Measurements from ENCODE around the gene MB21D2.

Gene MB21D2

DNA sequence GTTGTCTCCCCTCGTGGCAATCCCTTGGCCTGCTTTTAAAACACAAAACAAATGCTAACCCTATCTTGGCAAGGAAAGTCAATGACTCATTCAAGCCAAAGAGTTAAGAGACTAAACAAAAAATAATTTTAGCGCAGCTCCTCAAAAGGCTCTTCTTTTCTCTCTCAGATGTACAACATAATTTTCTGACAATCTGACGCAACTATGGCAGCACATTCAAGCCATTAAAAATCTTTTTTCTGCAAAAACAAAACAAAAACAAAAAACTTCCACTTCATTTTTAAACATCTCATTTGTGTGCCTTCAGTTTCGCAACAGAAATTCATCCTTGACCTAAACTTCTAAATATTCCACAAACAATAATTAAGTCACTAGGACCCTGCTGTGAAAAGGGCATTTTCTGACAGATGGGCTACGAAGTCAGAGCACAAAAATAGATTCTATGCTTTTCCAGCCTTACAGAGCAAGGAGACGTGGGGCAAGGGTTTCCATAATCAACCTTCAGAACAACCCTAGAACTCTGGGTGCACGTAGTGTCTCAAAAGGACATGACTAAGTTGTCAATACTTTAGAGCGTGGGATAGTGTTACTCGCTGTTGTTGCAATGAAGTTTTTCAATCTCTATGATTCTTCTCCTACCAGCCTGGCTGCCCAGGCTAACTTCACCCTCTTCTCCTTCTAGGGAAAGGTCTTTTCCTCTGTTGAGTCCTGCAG lies 84.3 kb downstream of the MB21D2 start:
- DNase-seq (ENCODE audit: low read depth) = no peak

DNA sequence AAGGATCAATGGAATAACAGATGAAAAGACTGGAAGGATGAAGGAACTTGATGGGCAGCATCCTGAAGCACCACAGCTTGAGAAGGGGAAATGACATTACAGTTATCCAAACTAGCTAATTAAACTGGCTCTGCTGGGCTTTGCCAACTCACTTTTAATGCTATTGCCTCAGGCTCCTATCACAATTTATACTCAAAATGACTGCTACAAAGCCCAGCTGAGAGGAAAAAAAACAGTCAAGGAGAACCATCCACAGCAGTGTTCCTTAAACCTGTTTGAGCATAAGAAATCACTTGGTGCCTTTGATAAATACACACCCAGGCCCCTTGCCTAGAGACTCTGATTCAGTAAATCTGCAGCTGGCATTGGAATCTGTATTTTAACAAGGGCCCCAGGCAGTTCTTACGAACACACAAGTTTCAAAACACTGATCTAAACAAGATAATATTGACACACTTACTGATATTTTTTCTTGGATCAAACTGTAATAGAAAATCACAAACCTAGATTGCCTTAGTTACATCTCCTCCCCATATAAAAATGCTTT lies 85.8 kb downstream of the MB21D2 start:
- no peak for DNase-seq (ENCODE audit: low read depth)

DNA sequence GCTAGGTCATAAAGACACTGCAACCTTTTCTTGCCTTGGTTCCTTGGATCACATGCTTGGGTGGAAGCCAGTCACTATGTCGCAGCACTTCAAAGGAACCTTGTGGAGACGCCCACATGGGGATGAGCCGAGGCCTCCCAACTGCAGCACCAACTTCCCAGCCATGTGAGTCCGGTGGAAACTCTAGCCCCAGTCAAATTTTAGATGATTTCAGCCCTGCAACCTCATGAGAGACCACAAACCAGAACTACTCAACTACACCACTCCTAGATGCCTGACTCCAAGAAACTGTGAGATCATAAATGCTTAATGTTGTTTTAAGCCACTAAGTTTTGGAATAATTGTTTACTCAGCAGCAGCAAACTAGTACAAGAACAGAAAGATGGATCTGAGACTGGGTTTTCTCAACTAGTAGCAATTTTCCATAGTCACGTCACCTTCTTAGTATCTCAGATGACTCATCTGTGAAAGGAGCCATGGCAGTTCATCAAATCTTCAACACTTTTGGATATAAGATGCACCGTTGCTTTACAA lies 86.5 kb downstream of the MB21D2 start:
- DNase-seq (ENCODE audit: low read depth) = no peak

DNA sequence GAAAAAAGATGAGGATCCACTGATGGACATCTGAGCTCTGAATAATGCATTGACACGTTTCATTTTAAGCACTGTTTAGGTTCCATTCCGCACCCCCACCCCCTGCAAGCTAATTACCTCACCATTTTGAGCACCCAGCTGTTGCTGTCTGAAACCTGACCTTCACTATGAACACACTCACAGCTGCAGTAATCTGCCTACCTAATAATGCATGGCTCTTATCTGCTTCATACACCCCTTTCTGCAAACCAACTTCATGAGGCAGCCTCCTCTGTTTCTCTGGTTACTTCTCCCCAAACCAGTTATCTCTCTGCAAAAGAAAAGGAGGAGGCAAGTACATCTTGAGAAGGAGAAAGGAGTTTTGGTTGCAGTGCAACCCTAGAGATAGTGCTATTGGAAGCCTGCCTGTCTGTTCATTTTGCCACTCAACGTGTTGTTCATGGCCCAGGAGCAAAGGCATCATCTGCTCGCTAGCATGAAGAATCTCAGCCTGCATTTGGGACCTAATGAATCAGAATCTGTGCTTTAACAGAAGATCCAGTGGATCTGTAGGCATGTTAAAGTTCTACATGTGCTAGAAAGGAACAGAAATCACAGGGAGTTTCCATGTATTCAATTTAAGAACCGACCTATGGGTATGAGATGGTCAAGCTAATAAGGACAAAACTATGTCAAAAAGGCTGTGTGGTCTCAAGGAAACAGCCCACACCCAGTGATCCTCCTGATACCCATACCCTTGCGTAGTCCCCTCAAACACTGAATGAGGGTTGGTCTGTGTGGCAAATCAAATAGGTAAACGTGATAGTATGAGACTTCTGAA lies 87.2 kb downstream of the MB21D2 start:
- no peak for DNase-seq (ENCODE audit: low read depth)

DNA sequence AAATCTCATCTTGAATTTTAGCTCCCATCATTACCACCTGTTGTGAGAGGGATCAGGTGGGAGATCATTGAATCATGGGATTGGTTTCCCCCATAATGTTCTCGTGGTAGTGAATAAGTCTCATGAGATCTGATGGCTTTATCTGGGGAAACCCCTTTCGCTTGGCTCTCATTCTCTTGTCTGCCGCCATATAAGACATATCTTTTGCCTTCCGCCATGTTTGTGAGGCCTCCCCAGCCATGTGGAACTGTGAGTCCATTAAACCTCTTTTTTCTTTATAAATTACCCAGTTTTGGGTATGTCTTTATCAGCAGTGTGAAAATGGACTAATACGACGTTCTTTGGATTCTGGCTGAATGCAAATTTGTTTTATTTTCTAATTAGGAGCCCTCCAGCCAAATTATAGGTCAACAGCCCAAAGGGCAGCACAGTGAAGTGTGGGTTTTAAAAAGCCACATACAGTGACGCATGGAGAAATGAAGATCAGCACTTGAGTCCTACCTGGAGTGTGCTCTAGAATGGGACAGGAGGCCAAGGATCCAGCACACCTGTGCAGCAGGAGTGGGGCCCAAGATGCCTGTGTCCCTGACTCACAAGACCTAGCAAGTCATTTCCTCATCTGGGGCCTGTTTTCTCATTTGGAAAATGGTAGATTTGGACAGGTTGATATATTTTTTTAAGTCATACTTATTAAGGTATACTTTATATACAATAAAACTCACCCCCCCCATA lies 89.6 kb downstream of the MB21D2 start:
- DNase-seq (ENCODE audit: low read depth) = no peak

DNA sequence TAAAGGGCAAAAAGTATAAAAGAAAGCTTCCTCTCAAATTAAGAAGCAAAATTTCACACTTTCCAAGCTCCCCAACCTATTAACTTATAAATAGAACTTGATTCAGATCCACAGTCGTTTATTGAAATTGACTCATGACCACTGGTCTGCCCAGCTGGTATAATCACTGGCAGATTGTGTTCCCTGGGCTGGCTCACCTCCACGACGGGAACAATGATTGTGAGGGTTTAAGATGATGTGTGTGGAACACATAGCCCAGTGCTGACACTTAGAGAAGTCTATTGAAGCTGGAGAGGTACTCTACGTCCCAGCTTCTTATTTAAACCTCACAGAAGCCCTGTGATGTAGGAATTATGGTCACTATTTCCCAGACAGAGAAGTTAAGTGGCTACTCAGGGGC lies 90.4 kb downstream of the MB21D2 start:
- no peak for DNase-seq (ENCODE audit: low read depth)

DNA sequence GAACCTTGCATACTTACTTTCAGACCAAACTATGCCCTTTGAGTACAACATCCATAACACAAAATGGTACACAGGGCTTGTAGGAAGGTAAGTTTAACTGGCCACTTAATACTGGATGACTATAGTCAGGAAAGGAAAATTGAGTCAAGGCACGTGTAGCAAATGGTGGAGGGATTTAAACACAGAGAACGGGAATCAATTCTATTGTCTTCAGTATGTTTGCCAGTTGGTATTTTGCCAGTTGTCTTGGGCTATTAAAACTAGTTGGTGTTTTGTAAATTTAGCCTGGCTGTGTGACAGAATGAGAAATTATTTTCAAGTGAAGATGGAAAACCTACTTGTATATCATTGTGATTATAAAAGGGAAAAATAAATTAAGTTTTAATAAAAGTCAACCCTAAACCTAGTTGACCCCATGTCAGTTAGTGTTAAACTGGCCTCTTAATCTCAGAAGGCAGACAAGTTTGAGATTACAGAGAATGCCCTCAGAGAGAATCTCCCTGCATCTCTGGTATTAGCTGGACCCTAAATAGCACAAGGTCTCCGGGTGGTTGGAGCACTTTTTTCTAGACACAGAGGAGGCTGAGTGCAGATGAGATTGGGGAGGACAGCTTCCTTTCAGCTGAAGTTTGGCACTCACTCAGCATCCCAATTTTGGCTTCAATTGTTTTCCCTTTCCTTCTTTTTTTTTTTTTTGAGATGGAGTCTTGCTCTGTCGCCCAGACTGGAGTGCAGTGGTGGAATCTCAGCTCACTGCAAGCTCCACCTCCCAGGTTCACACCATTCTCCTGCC lies 91.2 kb downstream of the MB21D2 start:
- no peak for DNase-seq (ENCODE audit: low read depth)

DNA sequence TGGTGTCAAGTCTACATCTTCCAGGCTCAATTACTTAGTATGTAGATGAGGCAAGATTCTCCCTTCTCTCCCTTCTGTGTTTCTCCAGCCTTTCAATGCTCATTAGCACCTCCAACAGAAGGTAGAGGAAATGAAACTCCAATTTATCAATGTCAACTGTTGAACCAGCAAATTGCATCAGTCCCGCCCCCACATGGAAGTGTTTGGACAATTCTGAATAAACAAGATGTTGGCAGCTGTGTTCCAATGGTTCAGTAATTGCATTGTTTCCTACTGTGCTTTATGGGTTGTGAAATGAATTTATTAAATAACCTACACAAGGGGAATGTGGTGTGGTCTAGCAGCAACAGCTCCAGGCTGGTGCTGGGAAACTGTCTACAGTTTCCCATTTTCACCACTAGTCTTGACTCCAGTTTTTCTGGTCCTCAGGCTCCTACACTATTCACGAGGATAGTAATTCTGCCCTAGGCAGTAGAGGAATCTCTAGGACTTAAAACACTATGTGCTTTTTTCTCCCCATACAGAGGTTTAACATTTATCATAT lies 91.9 kb downstream of the MB21D2 start:
- DNase-seq (ENCODE audit: low read depth) = no peak

DNA sequence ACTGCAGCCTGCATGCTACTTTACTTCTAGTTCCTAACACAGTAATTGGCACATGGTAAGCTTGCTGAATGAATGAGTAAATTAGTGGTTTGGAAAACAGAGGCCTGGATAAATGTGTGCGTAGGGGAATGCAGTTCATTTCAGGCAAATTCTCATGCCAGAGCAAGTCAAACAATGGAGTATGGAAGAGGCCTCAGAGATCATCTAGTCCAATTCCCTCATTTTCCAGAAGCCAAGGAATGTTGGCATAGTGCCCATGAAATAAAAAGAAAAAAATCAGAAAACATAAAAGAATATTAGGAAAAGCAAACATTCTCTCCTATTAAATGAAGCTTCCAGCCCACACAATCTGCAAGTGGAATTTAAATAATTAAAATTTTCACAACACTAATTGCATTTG lies 92.4 kb downstream of the MB21D2 start:
- no peak for DNase-seq (ENCODE audit: low read depth)

DNA sequence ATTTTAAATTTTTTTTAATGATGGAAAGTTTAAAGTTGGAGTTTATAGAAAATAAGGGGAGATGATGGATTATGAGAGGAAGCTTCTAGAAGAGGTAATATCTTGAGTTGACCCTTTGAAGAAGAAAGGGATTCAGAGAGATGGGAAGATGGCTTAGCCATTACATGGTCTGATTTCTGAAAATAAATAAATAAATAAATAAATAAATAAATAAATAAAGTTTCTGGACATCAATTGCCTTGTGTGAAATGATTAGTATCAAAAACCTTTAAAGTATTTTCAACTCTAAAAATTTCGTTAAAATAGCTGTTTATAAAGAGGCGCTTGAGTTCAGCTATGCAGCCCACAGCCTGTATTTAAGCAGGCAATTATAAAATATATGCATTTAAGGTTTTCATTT lies 93.3 kb downstream of the MB21D2 start:
- DNase-seq (ENCODE audit: low read depth) = no peak

DNA sequence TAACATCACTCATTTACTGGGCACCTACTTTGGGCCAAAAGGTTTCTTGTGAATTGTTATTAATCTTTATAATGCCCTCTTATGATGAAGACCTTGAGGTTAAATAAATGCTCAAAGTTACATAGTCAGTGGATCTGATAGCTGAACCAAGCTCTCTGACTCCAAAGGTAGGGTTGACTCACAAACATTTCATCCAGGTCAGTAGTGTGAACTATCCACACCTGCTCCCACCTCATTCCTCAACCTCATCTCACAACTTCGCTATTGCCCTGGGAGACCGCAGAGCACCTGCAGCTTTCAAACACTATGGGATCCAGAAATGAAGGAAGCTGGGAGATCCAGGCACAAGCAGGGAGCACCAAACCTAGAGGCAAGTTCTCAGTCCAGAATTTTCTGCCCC lies 96.5 kb downstream of the MB21D2 start:
- DNase-seq (ENCODE audit: low read depth) = no peak

DNA sequence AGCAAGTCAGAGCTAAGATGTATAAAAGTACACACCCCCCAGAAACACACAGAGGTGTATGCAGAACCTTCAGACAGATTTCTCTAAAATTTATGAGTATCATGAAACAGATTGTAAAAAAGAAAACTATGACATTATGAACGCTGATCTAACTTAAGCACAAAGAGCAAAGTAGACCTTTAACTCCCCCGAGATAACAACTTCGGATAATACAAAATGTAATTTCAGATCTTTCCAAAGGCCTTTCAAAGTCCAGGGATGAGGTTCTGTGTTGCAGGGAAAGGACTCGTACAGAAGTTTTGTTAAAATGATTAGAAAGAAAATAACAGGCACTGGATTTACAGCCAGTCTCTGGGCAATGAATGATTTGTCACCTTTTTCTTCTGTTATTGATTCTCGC lies 97.5 kb downstream of the MB21D2 start:
- no peak for DNase-seq (ENCODE audit: low read depth)

DNA sequence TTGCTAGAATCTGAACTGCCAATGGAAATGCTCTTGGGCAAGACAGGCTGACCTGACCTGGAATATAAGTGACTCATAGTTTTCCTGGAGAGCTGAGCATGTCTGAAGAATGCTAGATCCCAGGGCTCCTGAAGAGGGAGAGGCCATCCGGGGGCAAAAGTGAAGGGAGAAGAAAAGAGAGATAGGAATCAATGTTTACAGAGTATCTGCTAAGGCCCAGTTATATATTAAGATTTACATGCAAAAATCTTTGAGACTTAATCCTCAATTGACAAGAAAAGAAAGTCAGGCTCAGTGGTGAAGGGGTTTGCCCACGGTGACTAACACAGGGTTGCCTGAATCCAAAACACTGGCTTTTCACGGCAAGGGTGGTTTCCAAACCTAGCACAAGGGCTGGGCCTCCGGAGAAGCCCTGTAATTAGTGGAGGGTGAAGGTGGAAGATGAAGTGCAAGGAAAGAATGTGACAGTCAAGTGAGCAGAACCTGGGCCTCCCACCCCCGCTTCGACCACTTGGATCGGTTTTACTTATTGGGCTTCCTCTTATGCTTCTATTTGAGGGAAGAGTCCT lies 98.6 kb downstream of the MB21D2 start:
- no peak for DNase-seq (ENCODE audit: low read depth)

DNA sequence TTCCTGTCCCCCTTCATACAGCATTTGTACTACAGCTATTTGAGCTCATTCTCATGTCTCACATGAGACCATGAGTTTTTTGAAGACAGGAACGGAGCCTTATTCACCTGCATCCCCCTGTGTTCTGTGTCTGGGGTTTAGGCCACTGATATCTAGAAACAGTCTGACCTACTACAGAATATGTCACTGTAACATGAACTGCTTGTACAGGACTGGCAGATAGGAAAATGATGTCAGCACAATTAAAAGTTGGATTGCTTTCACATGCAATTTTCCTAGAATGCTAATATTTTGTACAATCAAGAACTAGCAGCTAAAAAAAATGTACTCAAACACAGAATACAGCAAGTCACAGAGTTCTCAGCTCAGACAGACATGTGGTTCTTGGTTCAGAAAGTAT lies 99.5 kb downstream of the MB21D2 start:
- DNase-seq (ENCODE audit: low read depth) = no peak

DNA sequence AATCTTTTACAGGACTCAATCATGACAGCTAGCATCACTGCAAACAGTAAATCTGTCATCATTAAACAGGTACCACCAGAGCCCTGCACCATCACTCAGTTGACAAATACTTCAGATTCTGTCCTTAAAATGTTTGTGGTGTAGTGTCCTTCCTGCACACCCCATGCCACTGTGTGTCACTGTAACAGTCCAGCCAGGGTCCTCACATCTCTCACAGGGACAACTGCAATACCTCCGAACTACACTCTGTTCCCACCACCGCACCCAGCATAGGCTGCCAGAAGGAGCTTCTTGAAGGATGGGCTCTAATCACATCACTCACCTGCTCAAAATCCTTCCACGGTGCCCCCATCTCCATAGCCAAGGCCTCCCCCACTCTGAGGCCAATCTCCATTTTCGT lies 100.2 kb downstream of the MB21D2 start:
- no peak for DNase-seq (ENCODE audit: low read depth)

DNA sequence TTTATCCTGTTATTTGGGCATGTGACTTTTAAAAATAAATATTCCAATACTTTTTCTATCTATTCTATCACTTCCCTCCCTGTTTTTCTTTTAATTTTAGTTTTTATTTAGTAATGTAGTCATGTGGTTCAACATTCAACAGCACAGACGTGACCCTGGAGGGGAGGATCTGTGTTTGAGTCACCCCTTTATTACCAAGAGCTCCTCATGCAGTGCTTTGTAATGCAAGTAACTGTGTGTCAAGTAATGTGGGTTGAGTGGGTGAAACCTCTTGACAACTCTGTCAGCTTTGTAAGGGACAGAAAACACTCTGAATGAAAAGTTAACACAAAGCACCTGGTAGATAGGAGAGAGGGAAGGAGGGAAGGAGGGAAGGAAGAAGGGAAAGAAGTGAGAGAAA lies 100.6 kb downstream of the MB21D2 start:
- DNase-seq (ENCODE audit: low read depth) = no peak

DNA sequence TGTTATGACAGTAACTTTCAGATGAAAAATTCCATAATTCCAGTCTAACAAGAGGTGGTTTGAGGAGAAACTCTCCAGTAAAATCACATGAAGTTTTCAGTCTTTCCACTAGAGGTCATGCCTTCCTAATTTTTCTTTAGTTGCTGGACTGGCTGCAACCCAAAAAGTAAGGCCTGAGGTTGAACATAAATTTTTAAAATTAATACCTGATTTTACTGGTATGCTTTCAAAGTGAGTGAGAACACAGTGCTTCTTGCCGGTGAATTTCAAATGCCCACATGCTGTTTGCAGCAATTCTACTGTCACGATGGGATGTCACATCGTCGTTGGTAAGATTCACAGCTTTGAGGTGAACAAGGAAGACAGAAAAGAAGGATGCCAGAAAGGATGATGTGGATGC lies 101.3 kb downstream of the MB21D2 start:
- DNase-seq (ENCODE audit: low read depth) = no peak

DNA sequence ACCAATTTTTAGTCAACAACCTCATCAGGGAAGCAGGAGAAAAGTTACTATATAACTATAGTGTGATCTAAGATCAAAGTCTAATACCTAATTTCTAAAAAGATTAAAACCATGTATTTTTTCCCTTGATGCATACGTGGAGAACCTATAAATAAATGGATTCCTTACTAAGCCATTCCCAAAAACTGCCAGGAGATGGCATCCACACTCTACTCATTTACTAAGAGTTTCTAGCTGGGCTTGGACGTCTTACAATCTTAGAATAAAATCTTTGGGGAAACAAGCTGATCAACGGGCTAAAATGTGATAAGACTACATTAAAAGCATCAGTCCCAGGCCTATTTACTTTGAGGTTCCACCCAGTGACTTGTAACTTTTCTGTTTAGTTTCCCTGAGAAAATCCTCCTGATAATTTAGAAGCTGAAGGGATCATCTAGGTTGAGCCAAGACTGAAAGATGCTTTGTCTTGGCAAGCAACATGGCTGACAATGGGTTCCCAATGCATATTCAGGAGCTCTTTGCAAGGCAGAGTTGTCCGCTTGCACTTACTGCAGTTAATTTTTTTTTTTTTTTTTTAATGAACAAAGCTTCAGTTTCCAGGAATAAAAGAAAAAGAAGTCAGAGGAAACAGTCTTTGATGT lies 104.8 kb downstream of the MB21D2 start:
- no peak for DNase-seq (ENCODE audit: low read depth)

DNA sequence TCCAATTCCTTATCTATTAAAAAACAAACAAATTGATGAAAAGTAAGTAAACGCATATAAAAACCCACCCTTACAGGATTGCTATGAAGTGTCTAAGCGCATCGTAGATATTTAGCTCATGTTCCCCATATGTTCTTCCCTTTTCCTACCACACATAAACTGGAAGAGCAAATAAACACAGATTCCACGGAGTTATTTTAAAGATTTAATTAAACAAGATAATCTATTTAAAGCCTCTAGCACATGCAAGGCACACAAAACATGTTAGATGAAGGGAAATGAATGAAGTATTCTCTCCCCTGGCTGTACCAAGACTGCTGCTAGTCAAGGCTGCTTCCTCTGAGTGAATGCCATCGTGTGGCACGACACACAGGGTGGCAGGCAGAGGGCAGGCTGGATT lies 111.9 kb downstream of the MB21D2 start:
- DNase-seq (ENCODE audit: low read depth) = no peak

DNA sequence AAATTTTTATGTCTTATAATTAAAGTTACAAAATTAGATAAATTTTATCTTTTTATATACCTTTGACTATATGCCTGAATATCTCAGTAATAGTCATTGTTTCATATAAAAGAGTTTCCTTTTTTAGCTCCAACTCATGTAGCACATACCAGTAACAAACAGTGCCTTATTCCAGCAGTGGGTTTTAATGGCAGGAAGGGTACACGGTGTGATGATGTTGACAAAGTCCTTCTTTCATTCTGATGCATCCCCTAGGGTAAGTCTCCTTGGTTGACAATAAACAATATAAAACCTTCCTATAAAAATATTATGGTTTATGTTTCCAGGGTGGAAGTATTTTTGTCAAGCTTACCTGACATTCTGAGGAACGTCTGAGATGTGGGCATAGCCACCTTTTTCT lies 113.2 kb downstream of the MB21D2 start:
- DNase-seq (ENCODE audit: low read depth) = no peak
